GM19395 (cell line): ENCODE results near the gene GRWD1.

Source experiments
- ATAC-seq: cut with Tn5 transposase; IDR thresholded peaks from one replicate; pipeline ENCODE4 v1.9.1; 2021; ENCODE audit warnings: mild to moderate bottlenecking, moderate library complexity; ENCODE audit not compliant: unreplicated experiment

GRWD1 gene

GRCh38 chr19:48445606-48446481 is at the start of gene GRWD1:
Gene GRWD1 (plus strand): TSS chr19:48445983. CDS start chr19:48446006, 23 bp downstream.
- ATAC-seq, result peak; percentile 86

GRCh38 chr19:48396016-48396823 is 49.6 kb upstream of the GRWD1 start:
- ATAC-seq, result no peak

- no peak for ATAC-seq
Observed at GRCh38 chr19:48396824-48397176, 49.0 kb upstream of the GRWD1 start.

DNA sequence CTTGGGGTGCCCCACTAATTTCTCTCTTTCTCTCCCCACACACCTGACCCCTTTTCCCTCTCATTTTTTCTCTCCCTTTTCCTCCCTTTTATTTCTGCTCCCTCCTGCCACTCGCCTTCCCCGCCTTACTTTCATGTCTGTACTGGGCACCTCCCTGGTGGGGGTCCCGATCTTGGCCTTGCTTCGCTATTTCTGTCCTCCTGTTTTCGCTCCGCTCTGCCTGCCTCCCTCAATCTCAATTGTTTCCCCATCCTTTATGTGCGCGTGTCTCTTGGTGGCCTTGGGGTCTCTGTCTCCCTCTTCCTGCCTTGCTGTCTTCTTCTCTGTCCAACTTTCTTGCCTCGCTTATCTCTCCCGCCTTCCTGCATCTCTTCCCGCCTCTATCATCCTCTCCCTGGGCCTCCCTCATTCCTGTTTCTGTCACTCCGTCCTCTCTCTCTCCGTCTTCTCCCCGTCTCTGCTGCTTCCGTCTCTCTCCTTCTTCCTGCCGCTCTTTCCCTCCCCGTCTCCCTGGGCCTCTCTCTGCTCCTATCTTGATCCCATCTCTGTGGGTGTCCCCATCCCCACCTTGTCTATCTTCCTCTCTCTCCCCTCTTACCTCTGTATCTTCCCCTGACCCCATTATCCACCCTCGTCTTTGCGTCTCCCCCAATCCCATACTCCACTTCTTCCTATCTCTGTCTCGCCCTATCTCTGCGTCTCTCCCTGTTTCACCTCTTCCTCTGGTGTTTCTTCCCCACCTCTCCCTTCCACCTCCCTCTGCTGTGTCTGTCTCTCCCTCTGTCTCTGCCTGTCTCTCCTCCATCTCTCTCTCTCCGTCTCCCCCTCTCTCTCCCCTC is 48.3 kb upstream of the GRWD1 start:
- ATAC-seq, result no peak

- ATAC-seq, result no peak
Observed at GRCh38 chr19:48398102-48398374, 47.7 kb upstream of the GRWD1 start.

- no peak for ATAC-seq
Observed at GRCh38 chr19:48398375-48399235, 47.2 kb upstream of the GRWD1 start.

DNA sequence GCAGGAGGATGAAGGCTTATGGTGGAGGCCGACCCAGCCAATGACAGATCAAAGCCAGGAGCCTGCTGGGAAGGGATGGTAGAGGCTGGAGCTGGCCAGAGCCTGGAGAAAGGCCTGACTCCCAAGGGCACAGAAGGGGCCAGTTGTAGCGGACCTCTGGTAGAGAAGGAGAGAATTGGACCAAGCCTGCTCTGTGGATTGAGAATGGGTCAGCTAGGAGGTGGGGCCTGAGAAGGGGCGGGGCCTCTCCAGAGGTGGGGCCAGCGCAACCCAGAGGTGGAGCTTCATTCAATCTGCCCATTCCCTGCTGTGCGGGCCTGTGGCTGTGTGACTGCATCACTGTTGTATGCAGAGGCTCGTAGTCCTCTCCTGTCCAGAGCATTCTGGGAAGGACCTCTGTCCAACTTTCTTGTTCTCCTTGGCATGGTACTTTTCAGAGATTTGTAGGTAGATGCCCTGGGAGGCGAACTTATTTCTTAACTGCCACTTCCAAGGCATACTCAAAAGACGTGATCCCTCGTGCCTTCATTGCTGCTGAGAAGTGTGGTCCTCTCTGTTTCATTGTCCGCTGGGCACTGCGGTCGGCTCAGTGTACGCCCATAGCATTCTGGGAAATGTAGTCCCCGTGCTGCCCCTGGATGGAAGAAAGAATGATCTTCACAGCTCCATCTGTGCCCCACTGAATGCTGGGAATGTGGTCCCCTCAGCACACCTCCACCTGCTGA is 45.6 kb upstream of the GRWD1 start:
- no peak for ATAC-seq

DNA sequence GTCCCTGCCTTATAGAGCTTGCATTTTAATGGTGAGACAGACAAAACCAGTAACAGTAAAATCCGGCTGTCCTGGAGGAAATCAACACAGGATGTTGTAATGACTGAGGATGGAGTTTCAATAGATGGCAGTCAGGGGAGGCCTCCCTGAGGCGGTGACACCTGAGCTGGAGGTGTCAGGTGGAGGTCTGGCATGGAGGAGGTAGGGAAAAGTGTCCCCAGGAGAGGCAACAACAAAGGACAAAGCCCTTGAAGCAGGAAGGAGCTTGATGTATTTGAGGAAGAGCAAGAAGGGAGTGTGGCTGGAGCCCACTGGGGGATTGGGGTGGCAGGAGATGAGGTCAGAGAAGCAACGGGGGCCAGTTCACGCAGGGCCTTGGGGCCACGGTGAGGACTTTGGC is 44.5 kb upstream of the GRWD1 start:
- no peak for ATAC-seq

- no peak for ATAC-seq
Observed at GRCh38 chr19:48403606-48404005, 42.2 kb upstream of the GRWD1 start.

DNA sequence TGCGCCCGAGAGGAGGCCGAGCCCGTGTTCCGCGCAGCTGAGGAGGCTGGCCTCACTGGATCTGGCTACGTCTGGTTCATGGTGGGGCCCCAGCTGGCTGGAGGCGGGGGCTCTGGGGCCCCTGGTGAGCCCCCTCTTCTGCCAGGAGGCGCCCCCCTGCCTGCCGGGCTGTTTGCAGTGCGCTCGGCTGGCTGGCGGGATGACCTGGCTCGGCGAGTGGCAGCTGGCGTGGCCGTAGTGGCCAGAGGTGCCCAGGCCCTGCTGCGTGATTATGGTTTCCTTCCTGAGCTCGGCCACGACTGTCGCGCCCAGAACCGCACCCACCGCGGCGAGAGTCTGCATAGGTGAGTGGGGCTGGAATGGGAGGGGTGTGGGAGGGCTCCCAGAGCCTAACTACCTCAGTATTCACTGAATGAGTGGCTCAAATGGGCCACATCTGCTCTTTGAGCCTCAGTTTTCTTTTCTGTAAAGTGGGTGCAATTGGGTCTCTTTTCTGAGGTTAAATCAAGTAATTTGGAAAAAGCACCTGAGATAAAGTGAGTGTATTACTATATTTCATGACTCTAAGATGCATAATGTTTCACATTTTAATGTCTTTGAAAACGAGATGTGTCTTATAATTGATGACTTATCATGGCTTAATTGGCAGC is 40.6 kb upstream of the GRWD1 start:
- ATAC-seq, result no peak

- ATAC-seq, result no peak
Observed at GRCh38 chr19:48405850-48406249, 39.9 kb upstream of the GRWD1 start.

DNA sequence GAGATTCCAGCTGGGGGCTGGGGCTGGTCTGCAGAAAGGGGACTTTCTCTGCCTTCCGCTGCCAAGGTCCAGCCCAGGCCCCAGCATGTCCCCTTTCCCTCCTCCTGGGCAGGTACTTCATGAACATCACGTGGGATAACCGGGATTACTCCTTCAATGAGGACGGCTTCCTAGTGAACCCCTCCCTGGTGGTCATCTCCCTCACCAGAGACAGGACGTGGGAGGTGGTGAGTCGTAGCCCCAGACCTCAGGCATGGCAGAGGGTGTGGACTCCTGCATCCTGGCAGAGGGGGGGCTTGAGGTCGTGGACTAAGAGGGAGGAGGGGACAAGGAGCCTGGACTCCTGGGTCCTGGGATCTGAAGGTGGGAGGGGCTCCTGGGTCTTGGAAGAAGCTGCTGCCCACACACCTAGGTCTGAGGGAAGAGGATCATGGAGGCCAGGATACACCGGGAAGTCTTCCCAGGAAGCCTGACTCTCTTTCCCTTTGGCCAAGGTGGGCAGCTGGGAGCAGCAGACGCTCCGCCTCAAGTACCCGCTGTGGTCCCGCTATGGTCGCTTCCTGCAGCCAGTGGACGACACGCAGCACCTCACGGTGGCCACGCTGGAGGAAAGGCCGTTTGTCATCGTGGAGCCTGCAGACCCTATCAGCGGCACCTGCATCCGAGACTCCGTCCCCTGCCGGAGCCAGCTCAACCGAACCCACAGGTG is 31.8 kb upstream of the GRWD1 start:
- ATAC-seq, result no peak

DNA sequence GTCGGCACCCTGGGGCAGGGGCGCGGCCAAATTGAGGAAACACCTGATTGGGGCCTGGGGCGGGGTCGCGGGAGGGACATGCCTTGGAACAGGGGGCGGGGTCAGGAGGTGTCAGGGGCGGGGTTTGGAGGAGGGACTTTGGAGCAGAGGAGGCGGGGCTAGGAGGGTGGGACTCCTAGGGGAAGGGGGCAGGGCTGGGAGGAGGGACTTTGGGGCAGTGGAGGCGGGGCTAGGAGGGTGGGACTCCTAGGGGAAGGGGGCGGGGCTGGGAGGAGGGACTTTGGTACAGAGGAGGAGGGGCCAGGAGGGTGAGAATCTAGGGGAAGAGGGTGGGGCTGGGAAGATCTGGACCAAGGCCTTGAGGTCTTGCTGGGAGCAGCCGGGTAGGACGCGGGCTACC is 30.4 kb upstream of the GRWD1 start:
- ATAC-seq, result no peak

- no peak for ATAC-seq
Observed at GRCh38 chr19:48415806-48416221, 30.0 kb upstream of the GRWD1 start.

GRCh38 chr19:48417421-48417820 is 28.4 kb upstream of the GRWD1 start:
- no peak for ATAC-seq

GRCh38 chr19:48418317-48419064 is 27.3 kb upstream of the GRWD1 start:
- ATAC-seq, result no peak

- peak; percentile 69 for ATAC-seq
Observed at GRCh38 chr19:48419158-48419920, 26.4 kb upstream of the GRWD1 start.
